Smooth muscle cell of the brain vasculature (primary cell): ENCODE measurements around the gene GMDS.

Source experiments
- DNase-seq: peaks from one replicate; pipeline ENCODE4 v3.0.0-alpha.2; 2012; ENCODE audit warnings: low read depth, low spot score

Gene GMDS

DNA sequence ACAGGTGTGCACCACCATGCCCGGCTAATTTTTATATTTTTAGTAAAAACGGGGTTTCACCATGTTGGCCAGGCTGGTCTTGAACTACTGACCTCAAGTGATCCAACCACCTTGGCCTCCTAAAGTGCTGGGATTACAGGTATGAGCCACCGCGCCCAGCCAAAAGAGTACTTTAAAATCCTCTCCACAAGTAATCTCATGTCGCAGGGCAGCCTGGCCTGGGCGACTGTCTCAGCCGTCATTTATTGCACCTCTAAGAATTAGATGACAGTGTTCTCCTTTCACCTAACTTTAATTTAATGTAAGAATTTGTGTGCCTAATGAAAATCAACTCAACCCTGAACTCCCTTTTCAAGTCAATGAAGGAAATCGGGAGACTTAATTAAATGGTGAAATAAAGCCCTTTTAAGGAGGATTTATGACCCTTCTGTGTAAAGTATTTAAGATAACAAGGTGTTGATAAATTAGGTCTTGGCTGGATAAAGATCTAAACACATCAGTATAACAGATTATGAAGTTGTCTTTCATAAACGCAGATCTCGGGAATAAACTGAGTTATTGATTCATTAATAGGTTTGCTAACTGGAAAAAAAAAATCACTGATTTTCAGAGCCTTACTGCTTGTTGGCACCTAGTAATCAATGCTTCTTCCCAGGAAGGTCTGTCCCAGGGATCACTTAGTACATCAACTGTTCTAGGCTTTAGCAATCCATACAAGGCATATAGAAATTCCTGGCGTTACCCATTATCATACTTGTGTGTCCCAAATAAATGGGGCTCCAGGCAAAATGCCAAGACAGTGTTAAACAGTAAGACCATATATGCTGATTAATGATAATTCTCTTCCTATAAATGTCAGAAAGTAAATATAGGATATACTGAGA is 209.3 kb downstream of the GMDS start:
- no peak for DNase-seq

DNA sequence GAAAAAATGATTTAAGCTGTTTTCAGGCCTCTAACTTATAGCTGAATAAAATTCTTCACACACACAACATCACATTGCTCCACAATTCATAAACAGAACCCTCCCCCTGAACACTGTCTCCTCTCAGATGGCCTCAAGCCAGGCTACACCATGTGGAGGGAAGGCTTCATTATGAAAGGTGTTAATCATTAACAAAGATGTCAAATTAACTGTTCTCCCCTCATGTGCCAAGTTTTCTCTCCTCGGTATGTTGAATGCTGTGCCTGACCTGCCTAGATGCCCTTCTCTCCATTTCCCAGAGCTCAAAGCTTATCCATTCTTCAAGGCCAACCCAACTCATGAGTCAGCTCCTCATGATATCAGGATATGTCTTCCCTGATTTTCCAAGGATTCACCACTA is 210.4 kb downstream of the GMDS start:
- DNase-seq = no peak

DNA sequence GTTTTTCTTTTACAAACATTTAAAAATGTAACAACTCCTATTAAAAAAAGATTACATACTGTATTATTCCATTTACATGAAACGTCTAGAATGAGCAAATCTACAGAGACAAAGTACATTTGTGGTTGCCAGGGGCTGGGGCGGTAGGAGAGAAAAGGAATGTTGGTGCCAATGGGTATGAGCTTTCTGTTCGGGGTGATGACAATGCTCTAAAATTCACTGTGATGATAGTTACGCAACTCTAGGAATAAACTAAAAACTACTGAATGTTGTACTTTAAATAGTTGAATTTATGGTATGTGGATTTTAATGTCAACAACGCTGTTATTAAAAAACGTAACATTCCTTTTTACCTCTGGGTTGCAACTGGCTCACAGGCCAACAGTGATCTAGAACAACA is 211.1 kb downstream of the GMDS start:
- DNase-seq = no peak

DNA sequence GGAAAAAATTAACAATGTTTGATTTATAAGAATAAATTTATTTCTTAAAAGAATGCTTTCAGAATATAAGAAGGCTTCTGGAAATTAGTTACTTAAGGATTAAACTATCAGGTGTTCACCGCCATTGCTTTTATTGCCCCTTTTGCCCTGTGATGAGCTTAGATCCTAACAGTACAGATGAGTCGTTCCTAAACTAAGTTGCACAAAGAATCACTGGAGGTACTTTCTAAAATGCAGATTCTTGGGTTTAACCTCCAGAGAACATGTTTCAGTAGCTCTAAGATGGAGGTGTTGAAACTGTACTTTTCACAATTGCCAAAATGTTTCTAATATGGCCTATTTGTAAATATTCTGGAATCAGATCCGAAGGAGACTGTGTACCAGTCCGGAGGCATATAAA is 211.9 kb downstream of the GMDS start:
- no peak for DNase-seq

DNA sequence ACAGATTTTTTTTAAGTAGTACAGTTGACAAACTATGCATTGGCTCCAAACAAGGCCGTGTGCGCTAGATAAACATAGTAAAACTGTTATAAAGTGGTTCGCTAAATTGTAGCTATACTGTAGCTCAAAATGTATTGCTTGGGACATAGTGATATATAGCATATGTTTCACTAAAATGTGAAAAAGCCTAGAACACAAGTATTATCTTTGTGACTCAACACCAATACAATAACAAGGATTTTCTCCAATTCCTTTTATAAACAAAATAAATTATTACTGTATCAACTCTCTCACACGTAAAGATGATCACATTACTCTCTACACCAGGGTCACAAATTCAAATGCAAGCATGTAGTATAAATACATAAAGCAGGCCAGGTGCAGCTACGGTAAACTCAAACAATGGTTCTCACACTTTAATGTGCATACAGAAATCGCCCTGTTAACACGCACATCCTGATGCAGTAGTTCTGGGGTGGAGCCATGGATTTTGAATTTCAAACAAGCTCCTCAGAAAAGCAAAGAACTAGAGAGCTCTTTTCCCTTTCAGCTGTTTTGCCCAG is 214.6 kb downstream of the GMDS start:
- DNase-seq = no peak

DNA sequence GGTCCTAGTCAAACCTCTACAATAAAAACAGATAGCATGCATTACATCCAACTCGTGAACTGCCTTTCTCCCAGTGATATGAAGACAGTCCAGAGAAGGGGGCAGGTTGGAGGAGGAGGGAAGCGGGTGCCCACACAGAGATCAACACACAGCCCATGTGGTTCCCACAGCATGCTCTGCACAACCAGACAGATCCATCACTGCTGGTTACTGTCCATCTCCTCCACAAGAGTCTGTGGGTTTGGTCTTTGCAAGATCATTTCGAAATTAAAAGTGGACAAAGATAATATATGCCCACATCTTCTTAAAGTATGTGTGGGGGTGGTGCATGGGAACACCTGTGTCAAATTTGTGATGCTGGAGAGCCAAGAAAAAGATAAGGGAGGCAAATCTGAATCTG is 215.5 kb downstream of the GMDS start:
- no peak for DNase-seq

DNA sequence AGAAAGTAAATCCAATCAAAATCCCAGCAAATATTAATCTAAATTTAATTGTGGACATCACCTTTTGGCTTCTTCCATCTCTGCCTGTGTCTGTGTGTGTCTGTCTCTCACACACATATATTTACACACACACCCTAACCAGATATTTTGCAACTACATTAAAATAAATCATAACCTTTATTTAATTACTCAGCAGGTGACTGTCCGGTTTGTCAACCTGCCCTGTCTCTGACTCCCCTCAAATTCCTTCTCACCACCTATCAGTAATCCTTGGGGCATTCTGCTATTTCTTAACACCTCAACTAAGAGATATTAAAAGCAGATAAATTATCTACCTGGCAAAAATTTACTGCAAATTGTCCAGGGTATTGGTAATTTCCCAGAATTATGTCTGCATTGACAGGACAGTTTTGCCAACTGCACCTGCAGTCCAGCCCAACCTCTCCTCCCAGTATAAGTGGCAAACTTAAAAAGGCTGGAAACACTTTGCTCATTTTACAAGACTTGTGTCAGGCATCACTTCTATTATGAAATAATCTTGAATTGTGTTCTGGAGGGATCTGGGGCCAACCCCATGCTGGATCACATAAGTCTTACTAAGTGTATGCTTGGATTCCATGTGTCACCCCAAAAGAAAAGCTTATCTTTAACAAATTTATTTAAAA is 216.1 kb downstream of the GMDS start:
- no peak for DNase-seq

DNA sequence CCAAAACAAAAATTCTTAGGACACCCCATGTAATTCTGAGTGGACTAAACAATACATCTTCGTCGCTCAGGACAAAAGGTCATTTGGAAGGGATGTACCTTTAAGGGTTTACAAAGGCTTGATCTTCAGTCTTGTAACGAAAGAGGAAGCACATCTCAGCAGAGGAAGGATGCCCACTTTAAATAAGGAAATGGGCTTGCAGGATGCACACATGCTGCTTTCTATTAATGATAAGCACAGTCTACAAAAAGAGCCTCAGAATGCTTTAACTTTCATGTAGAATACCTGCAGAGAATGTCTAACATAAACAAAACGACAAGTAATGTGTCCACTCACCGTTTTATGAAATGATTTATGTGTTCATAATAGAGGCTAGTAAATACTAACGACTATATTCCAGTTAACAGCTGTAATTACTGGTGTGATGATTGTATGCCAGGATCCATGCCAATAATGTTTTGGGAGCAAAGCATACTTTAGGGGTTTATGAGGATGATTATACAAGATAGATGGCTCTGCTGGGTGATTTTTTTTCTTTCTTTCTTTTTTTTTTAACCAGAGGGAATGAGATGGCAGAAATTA is 216.9 kb downstream of the GMDS start:
- no peak for DNase-seq

DNA sequence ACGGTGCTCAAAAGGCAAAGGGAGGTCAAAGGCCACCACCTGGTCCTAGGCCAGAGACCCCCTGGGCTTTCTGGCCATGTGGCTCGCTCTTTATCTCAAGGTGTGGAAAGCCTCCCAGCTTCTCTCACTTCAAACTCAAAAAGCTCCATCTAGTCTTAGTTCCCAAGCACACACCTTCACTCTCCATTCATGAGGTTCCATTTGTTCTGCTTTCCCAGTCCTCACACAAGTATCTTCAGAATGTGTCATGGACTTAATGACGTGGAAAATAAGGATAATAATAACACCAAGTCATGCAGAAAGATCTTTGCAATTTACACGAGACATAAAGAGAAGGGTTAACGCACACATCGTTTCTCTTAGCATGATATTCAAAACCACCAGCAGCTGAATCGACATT is 219.3 kb downstream of the GMDS start:
- no peak for DNase-seq

DNA sequence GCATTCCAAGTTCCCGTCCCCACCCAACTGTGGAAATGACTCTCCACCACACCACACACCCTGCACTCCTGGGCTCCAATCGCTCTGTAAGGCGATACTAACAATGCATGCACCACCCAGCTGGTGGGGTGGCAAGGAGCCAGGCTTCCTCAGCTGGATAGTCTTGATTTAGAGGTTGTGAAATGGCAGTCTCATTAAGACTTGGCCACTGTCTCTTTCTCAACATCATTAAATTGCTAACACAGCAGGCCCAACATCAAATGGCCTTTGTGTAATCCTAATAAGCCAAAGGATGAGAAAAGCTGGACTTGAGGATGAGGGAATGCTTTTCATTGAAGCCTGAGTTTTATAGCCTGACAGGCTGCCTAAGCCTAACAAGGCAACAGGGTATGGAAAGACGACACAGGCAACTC is 223.7 kb downstream of the GMDS start:
- peak; percentile 26 for DNase-seq

DNA sequence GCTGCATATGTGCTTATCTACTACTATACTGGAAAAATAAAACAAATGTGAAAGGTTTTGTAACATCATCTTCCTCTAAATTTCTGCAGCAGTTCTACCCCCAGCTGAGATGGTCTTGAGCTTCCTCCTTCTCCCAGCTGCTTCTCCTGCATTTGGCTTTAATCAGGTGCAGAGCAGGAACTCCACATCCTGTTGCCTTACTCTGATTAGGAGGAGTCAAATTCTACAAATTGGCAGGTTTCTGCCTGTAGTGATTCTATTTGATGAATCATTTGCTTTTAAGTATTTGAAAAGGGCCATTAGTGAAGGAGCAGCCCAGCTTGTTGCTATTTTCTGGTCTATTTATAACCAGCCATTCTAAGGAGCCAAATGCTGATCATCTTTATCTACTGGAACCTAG is 224.5 kb downstream of the GMDS start:
- DNase-seq = peak; percentile 32

DNA sequence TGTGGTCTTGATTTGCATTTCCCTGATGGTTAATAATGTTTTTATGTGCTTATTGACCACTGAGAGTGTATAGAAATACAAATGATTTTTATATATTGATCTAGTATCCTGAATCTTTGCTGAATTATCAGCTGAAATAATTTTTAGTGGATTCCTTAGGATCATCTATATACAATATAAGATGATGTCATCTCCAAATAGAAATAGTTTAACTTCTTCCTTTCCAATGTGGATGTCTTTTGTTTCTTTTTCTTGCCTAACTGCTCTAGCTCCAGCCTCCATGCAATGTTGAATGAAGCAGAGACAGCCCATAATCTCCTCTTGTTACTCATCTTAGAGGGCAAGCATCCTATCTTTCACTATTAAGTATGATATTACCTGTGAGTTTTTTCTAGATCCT is 226.4 kb downstream of the GMDS start:
- no peak for DNase-seq

DNA sequence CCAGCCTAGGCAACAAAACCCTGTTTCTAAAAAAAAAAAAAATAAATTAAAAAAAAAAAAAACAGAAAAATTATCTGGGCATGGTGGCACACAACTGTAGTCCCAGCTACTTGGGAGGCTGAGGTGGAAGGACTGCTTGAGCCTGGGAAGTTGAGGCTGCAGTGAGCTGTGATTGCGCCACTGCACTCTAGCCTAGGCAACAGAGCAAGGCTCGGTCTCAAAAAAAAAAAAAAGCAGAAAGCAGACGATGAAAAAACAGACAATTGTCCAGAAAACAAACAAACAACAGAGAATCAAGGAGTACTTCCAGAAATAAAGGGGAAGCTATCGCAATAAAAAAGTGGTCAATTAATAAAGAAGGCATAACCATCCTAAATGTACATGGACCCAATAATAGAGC is 229.4 kb downstream of the GMDS start:
- no peak for DNase-seq

DNA sequence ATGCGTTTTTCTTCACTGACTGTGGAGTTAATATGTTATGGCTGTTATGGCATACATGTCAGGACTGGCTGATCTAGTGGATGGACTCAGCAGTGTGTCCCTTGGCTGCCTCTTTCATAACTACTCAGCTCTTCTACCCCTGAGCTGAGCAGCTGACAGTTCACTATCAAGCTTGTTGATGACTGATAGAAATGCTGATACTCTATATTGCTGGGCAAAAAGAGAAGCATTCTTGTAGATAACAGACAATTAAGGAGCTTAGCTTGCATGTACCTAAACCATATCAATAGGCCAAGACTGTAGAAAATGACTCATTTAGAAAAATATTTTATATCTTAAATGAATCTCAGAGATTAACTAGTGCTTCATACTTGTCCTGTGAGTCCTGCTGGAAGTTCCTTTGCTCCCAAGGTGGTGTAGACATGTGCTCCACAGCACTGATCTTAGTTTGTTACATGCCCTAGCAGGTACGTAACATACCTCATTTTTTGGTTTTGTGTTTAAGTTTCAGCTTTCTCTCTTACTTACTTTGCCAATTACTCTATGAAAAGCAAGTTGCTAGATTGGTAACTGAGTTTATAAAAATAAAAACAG is 236.9 kb downstream of the GMDS start:
- DNase-seq = no peak

DNA sequence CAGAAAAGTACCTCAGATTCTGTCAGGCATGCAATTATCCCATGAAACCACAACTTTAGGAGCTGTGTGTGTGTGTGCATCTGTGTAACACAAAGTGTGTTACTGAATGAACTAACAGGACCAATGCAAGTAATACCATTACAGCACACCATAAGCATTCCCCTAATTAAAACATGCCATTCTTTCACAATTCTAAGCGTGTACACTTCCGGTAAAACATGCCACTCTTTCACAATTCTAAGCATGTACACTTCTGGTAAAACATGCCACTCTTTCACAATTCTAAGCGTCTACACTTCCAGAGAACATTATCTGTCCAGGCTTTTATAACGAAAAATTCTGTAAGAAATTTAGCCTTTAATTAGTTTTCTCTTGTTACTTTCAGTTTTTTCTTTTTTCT is 238.2 kb downstream of the GMDS start:
- DNase-seq = no peak

DNA sequence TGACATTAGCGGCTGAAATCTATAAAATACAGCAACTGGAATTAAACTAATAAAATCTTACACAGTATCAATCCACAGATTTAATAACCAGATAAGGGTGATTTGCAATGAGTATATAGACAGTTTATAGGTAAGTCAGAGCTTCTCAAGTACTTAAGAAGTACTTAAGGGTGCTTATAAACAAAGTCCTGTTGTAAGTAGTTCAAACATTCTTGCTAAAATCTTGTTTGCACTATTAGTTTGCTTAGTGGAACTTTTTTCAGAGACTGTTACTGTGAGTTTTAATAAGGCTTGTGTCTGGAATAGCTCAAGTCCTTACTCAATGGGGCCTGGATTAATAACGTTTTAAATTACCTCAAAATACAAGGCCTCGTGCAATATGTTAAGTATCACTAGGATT is 240.5 kb downstream of the GMDS start:
- no peak for DNase-seq

DNA sequence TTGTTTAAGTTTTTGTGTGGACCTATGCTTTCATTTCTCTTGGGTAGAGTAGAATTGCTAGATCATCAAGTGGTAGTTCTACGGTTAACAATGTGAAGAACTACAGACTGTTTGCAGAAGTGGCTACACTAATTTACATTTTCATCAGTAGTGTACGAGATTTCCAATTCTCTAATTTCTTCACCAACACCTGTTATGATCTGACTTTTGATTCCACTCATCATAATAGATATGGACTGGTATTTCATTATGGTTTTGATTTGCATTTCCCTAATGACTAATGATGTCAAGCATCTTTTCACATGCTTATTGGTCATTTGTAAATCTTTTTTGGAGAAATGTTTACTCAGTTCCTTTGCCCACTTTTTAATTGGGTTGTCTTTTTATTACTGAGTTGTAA is 244.4 kb downstream of the GMDS start:
- DNase-seq = no peak

DNA sequence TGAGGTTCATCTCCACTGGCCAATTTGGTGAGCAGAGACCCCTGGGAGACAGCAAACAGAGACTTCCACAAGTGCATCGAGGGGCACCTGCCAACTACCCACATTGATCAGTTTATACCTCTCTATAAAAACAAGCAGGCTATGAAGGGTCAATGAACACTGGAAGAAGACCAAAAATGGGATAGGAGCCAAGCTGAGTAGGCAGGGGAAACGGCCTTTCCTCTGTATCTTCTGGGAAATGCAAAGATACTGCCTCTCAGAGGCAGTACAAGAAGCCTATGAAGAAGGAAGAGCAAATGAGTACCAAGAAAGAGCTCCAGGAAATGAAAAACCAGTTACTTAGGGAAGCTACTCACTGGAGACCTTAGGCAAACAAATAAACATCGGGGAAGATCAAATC is 247.7 kb downstream of the GMDS start:
- no peak for DNase-seq

DNA sequence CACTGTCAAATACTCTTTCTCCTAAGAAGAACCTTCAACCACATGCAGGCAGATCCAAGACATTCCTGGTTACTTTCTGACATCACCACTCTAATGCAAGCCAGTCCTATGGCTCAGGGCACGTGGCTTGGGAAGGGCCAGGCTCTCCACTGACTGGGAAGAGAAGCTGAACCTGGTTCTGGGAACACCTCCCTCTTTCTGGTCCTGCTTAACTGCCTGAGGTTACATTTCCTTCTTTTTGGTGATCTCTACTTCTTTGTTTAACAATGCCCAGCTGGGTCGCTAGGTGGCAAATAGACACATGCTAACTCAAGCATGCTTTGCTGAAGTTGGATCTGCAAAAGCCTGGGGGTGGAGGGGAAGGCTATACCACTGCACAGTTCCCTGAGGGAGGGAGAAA is 249.8 kb downstream of the GMDS start:
- no peak for DNase-seq

DNA sequence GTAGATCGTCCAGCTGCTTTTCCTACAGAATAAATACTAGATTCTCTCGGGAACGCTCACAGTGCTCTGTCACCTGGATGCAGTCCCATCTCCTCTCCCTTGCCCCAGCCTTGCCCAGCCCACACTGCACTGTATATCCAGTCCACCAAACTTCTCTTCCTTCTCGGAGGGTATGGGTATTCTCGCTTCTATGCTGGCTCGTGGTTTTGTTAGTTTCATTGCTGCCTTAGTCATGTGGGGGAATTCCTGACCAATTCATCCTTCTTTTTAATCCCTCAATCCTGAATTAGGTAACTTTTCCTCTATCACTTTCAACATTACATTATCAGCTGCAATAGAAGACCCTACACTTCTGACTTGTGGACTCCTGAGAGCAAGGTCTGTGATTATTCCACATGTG is 252.4 kb downstream of the GMDS start:
- no peak for DNase-seq

DNA sequence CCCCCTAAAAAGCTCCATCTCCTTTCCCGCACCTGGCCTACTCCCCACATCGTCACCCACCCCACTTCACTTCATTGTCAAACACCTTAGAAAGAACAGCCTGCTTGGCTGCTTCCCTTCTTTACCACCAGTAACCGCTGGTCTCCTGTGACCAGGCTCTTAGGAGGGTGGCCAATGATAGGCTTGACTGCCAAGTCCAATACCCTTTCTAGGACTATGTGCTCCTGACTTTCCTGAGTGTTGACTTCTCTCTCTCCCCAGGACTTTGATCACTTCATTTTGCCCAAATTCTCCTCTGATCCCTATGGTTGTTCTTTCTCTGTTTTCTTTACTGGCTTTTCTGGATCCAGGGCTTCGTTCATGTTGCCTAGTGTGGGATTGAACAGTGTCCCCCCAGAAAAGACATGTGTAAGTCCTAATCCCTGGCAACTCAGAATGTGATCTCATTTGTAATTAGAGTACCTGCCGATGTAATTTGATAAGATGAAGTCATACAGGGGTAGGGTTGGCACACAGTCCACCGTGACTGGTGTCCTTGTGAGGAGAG is 254.0 kb downstream of the GMDS start:
- no peak for DNase-seq

DNA sequence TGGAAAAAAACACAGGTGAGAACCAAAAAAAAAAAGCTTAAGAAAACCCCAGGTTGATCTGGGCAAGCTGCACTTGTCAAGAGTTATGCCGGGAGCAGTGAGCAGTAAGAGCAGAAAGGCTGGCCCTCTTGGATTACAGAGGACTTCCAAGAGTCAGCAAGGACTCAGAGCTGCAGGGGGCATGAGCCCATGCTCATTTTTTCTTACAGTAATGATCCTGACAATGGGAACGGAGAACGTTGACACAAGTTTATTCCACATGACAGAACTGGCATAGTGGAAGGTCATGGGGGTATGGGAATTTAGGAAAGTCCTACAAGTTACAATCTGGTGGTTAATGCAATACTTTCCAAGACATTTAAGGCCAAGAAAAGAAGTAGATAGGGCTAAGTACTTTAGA is 256.6 kb downstream of the GMDS start:
- DNase-seq = no peak
